Measurements from ENCODE around the gene PCBP3. TPM values are rescaled to one million over a fixed set of nuclear protein-coding genes. Genes with fewer than 3 reads are reported as not detected.
A peak's percentile ranks its signal among the peaks of the same experiment; 100 is the strongest.

The PCBP3 gene
- total and polyA plus RNA-seq, 2 of the 13 experiments (the other 11 are each of a cell fraction or from before 2014, with no cell fraction given) = not detected

- Histone ChIP-seq H3K4me2 (ENCODE audit: low read depth, low read length) (peak overlapping the region; percentile 55), H2AFZ (ENCODE audit: low read length) (no peak overlapping the region), H3K4me1 (ENCODE audit: insufficient read depth, low read length) (peaks cover 35% of the 10 kb centered on the region), H3K27ac (ENCODE audit: extremely low read length, insufficient read depth, low read length) (no peak overlapping the region), H3K9me3 (ENCODE audit: low read length) (no peaks in the 10 kb centered on the region), H3K4me3 (replicated peaks in 1 of 3; ENCODE audit: insufficient read depth in 1 of 3, low read depth in 2 of 3, low read length in 3 of 3) (peak overlapping the region in 1 of 3 experiments; percentile 25; a peak in 1 of 6 replicates), H3K9ac (ENCODE audit: insufficient read depth, low read depth, low read length) (no peak overlapping the region), H3K36me3 (replicated peaks in 1 of 2; ENCODE audit: control insufficient read depth in 1 of 2, insufficient read depth in 2 of 2, low read length in 2 of 2) (no peaks in the 10 kb centered on the region), H4K20me1 (ENCODE audit: insufficient read depth, low read length) (no peaks in the 10 kb centered on the region), H3K27me3 (ENCODE audit: control insufficient read depth in 1 of 2, insufficient read depth in 2 of 2, low read length in 2 of 2) (peaks cover 0 to 28% of the 10 kb centered on the region in 2 experiments; a peak in 3 of 5 replicates), H3K79me2 (ENCODE audit: insufficient read depth, low read length) (no peaks in the 10 kb centered on the region)
- in situ Hi-C loops (cut with HindIII; ENCODE audit: extremely low pct_ligation_motif_present, low pct_unique_long_range_greater_than_20kb) = loop anchor here (10.0 kb wide), 1 partner anchor 124 kb away; no protein-coding TSS in a partner anchor
- POLR2A ChIA-PET = interaction anchor here (1.9 kb wide), 1 partner anchor 263 kb away, joined by 7 read pairs; no protein-coding TSS in a partner anchor
- CTCF ChIA-PET (ENCODE audit: low intra/inter-chr PET ratio, low total read pairs) = interaction anchor here (1.2 to 2.9 kb wide), 2 partner anchors 263 to 678 kb away, joined by 3 to 27 read pairs; no protein-coding TSS in a partner anchor
- intact Hi-C loops (cut with micrococcal nuclease; ENCODE audit: unreplicated experiment) = no loop called here
- BruUV-seq (replicated peaks) = no TSS peak
- ATAC-seq = peak; percentile 73
- DNase-seq (ENCODE audit: low spot score) = peak; percentile 73
- 8% methylated on average over 8 of the region's 8 CpGs for WGBS (ENCODE audit: low lambda C conversion rate)
- FAIRE-seq = no peak
- TF ChIP-seq CCDC6 (CRISPR knock-in tag; IDR thresholded peaks at IDR 0.05) (0 out of 2 replicates have a peak, but pooled peaks have one; percentile 34), FOSL2 (CRISPR knock-in tag; IDR thresholded peaks at IDR 0.05) (peak; percentile 91), KLF16 (CRISPR knock-in tag; IDR thresholded peaks at IDR 0.05) (no peak), SATB2 (CRISPR knock-in tag; IDR thresholded peaks at IDR 0.05) (no peak), DMAP1 (CRISPR knock-in tag; IDR thresholded peaks at IDR 0.05) (no peak), PCBP2 (optimal IDR thresholded peaks at IDR 0.05; ENCODE audit: low read depth, low read length, poor library complexity, severe bottlenecking) (no peak), SIX1 (CRISPR knock-in tag; IDR thresholded peaks at IDR 0.05; ENCODE audit: borderline replicate concordance) (no peak), SIN3B (IDR thresholded peaks at IDR 0.05; ENCODE audit: low read length) (no peak), ZNF567 (CRISPR knock-in tag; IDR thresholded peaks at IDR 0.05; ENCODE audit: borderline replicate concordance) (no peak), USF2 (IDR thresholded peaks at IDR 0.05; ENCODE audit: low read depth, low read length) (no peak), USF2 (CRISPR knock-in tag; IDR thresholded peaks at IDR 0.05; ENCODE audit: borderline replicate concordance) (no peak), GATAD2A (CRISPR knock-in tag; IDR thresholded peaks at IDR 0.05) (peak; percentile 35; the same call in 1 of the 2 replicates), SMARCC2 (IDR thresholded peaks at IDR 0.05) (no peak), ZNF281 (CRISPR knock-in tag; IDR thresholded peaks at IDR 0.05; ENCODE audit: borderline replicate concordance) (peak; percentile 95), PRDM4 (CRISPR knock-in tag; IDR thresholded peaks at IDR 0.05; ENCODE audit: borderline replicate concordance) (no peak), FOXO1 (CRISPR knock-in tag; IDR thresholded peaks at IDR 0.05) (no peak), SAP130 (CRISPR knock-in tag; IDR thresholded peaks at IDR 0.05; ENCODE audit: low read depth) (peak; percentile 36; the same call in 1 of the 2 replicates)
Observed at GRCh38 chr21:45818904-45819285, 175.4 kb downstream of the PCBP3 start.

All from HepG2 (cell line).